ENCODE measurements around the gene RHCG. TPM values are rescaled to one million over a fixed set of nuclear protein-coding genes. Genes with fewer than 3 reads are reported as not detected.

The RHCG gene
- total RNA-seq, 1 experiment from 2014 or later = 0.28 TPM

DNA sequence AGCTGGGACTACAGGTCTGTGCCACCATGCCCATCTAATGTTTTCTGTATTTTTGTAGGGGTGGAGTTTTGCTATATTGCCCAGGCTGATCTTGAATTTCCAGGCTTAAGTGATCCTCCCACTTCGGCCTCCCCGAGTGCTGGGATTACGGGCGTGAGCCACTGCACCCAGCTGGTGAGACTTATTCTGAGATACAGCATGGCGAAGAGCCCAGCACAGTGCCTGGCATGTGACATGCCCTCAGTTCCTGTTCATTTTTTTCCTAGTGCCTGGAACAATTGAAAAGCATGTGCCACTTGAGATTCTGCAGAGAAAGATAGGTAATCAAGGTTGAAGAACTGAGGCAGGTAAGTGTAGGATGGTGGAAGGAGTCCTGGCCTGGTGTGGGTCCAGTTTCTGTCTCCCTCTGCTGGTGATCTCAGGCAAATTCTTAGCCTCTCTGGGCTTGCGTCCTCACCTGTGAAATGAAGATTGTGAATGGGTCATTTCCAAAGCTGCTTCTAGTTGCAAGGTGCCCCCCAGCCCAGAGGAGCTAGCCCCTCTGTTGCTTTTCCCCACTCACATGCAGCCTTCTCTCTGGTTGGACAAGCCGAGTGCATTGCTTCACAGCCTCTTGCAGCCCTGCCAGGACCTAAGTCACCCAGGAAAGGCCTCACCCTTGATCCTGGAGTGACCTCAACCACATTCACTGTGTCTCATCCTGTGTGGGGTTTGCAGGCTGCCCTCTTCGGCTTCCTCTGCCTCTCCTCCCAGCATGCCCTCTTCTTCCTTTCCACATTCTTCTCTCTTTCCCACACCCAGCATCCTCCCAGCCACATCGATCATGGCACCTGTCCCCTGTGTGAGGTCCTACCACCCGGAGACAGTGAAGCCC, 4.3 kb upstream of the RHCG start:
- no peak overlapping the region for H2AK5ac ChIP-seq (ENCODE audit: insufficient read length, low read length)
- H4K91ac ChIP-seq (ENCODE audit: insufficient read length, low read depth, low read length) = no peak overlapping the region
- H3K23ac ChIP-seq (ENCODE audit: insufficient read length, low read depth, low read length) = no peak overlapping the region
- no peaks in the 10 kb centered on the region for H3K79me2 ChIP-seq (ENCODE audit: insufficient read depth, low read length)
- H3K18ac ChIP-seq (ENCODE audit: insufficient read length, low read depth, low read length) = no peak overlapping the region
- no peaks in the 10 kb centered on the region for H4K20me1 ChIP-seq (ENCODE audit: control insufficient read depth, insufficient read depth, insufficient read length)
- no peak overlapping the region for H3K4me3 Mint-ChIP-seq
- H3K56ac ChIP-seq (ENCODE audit: insufficient read length, low read depth, low read length) = no peak overlapping the region
- H3T11ph ChIP-seq (ENCODE audit: low read length) = no peak overlapping the region
- no peaks in the 10 kb centered on the region for H3K79me1 ChIP-seq (ENCODE audit: insufficient read depth, low read depth, low read length, poor library complexity, severe bottlenecking)
- H3K4me1 ChIP-seq (ENCODE audit: insufficient read depth, low read length) = no peaks in the 10 kb centered on the region
- H2AFZ ChIP-seq (ENCODE audit: low read length) = no peak overlapping the region
- no peak overlapping the region for H3K4ac ChIP-seq (ENCODE audit: low read depth, low read length)
- H3K4me1 Mint-ChIP-seq = peaks cover 4% of the 10 kb centered on the region in 2 experiments; a peak in 2 of 4 replicates
- H2BK15ac ChIP-seq (ENCODE audit: low read depth, low read length) = no peak overlapping the region
- no peaks in the 10 kb centered on the region for H3K9me3 ChIP-seq (ENCODE audit: control insufficient read depth, low read depth, low read length)
- H2BK5ac ChIP-seq (ENCODE audit: insufficient read length, low read length) = no peak overlapping the region
- peaks cover 40% of the 10 kb centered on the region for H3K27me3 Mint-ChIP-seq (ENCODE audit: low read depth)
- H4K8ac ChIP-seq (replicated peaks; ENCODE audit: insufficient read length, low read depth, low read length) = no peak overlapping the region
- no peak overlapping the region for H3K14ac ChIP-seq (ENCODE audit: insufficient read depth, low read length)
- no peak overlapping the region for H3K27ac ChIP-seq (ENCODE audit: insufficient read length, low read depth, low read length)
- no peak overlapping the region for H2BK120ac ChIP-seq (ENCODE audit: low read depth, low read length, poor library complexity, severe bottlenecking)
- no peaks in the 10 kb centered on the region for H3K36me3 Mint-ChIP-seq (ENCODE audit: insufficient read depth in 1 of 3, low read depth in 3 of 3)
- no peaks in the 10 kb centered on the region; a peak in 1 of 5 replicates for H3K9me3 Mint-ChIP-seq
- H2BK20ac ChIP-seq (ENCODE audit: low read depth, low read length, poor library complexity, severe bottlenecking) = no peak overlapping the region
- no peak overlapping the region for H2BK12ac ChIP-seq (ENCODE audit: insufficient read length, low read depth, low read length)
- WGBS (ENCODE audit: extremely low coverage, insufficient read length, low lambda C conversion rate) = no CpG with 5 or more reads among the region's 10 CpGs
- H3K9ac ChIP-seq (ENCODE audit: extremely low read depth, insufficient read length, low read length) = no peak overlapping the region
- TF ChIP-seq, protein P1, sequence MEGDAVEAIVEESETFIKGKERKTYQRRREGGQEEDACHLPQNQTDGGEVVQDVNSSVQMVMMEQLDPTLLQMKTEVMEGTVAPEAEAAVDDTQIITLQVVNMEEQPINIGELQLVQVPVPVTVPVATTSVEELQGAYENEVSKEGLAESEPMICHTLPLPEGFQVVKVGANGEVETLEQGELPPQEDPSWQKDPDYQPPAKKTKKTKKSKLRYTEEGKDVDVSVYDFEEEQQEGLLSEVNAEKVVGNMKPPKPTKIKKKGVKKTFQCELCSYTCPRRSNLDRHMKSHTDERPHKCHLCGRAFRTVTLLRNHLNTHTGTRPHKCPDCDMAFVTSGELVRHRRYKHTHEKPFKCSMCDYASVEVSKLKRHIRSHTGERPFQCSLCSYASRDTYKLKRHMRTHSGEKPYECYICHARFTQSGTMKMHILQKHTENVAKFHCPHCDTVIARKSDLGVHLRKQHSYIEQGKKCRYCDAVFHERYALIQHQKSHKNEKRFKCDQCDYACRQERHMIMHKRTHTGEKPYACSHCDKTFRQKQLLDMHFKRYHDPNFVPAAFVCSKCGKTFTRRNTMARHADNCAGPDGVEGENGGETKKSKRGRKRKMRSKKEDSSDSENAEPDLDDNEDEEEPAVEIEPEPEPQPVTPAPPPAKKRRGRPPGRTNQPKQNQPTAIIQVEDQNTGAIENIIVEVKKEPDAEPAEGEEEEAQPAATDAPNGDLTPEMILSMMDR (conservative IDR thresholded peaks at IDR 0.05) = peak; percentile 66
- peak; percentile 38 for DNase-seq
- H3K27me3 ChIP-seq (ENCODE audit: insufficient read depth, low read length) = peaks cover under 1% of the 10 kb centered on the region; the same call in 1 of the 2 replicates
- no peak overlapping the region for H4K5ac ChIP-seq (ENCODE audit: insufficient read length, low read depth, low read length)
- H3K27ac Mint-ChIP-seq = peak overlapping the region in 1 of 3 experiments; percentile 44; a peak in 1 of 7 replicates
- H3K23me2 ChIP-seq (ENCODE audit: insufficient read length, low read depth, low read length, poor library complexity, severe bottlenecking) = peaks cover 5% of the 10 kb centered on the region
- no peak overlapping the region for H3K4me2 ChIP-seq (ENCODE audit: insufficient read depth, insufficient read length, low read length)

Measured in H9 (cell line).